Measurements from ENCODE around the gene HSD17B8. TPM values are rescaled to one million over a fixed set of nuclear protein-coding genes. Genes with fewer than 3 reads are reported as not detected.

HSD17B8 gene
- total and polyA plus RNA-seq, 10 of the 15 experiments (the other 5 are each of a cell fraction or from before 2014, with no cell fraction given): 3.1 to 54.3 (median 26.5) TPM

DNA sequence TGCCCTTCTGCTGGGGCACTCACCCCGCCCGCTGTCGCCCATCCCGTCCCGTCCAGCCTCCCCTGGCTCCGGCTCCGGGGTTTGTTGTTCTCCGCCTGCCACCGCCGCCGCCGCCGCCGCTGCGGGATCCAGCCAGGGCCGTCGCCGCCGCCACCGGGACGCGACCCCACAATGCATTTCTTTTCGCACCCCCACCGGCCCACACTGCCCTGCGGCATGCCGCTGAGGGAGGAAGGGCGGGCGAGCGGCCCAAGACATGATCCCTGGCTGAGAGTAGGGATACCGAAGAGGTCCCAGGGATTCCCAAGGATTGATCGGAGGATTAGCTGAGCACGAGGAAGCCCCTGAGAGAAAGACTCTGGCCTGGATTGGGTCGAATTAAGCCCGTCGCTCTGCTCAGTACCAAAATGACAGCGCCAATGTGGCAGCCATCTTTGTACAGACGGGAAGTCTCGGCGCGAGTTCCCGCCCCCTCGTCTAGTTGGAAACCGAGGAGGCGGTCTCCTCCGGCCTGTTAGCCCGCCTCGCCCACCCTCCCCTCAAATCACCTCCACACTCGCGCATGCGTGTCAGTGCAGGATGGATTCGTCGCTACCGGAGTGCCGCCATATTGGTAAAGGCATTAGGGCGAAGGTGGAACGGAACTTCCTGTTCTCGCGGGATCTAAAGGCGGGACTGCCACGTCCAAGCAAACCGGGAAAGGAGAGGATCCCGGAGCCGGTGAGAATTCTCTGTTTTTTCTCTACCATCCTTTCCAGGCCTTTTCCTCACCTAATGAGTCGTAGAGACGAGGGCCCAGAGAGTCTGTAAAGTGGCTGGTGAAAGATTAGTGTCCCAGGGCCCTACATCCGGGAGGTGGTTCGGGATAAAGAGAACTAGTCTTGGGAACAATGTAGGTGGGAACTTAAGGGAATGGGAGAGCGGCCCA, 4.0 kb upstream of the HSD17B8 start, which contains the start of the genes RXRB and SLC39A7:
RXRB (minus strand) TSS at position 447 of the 928 bp plus-strand sequence; CDS start at position 258, 189 bp downstream.
SLC39A7 (plus strand) TSS at position 649 of the 928 bp plus-strand sequence. CDS start 379 bp downstream, outside the sequence.
- intact Hi-C loops (cut with micrococcal nuclease; ENCODE audit: unreplicated experiment) (loop anchor here (10.0 kb wide), 1 partner anchor 374 kb away; no protein-coding TSS in a partner anchor), in situ Hi-C loops (cut with MboI) (no loop called here)
- ATAC-seq (peak; percentile 77), DNase-seq (ENCODE audit: low read depth, low spot score) (peak; percentile 99), FAIRE-seq (peak; percentile 95)
- under 1% methylated on average over 62 of the region's 68 CpGs for WGBS (ENCODE audit: insufficient coverage, insufficient replicate concordance, low lambda C conversion rate, missing lambda C conversion rate)
- H2AFZ ChIP-seq (ENCODE audit: control insufficient read depth, low read depth, low read length): peak within 1 kb of the TSS; percentile 97
- peak within 1 kb of the TSS; percentile 95 for H3K4me3 ChIP-seq
- BruUV-seq (replicated peaks): no TSS peak
- peak within 1 kb of the TSS; percentile 100 for H3K4me2 ChIP-seq (ENCODE audit: control insufficient read depth, insufficient read depth)
- peaks cover 33% of the 10 kb centered on the region for H3K79me2 ChIP-seq (ENCODE audit: control insufficient read depth, insufficient read depth, low read length)
- H3K27me3 ChIP-seq (replicated peaks in 1 of 2; ENCODE audit: control insufficient read depth in 2 of 2, insufficient read depth in 2 of 2, low read length in 1 of 2): no peaks in the 10 kb centered on the region
- POLR2A ChIA-PET: interaction anchor here (0.7 to 1.4 kb wide), 6 partner anchors 9 to 229 kb away, joined by 3 to 12 read pairs (median 3); partner anchors contain the start of genes B3GALT4, HLA-DPB1 and RING1
- H3K36me3 ChIP-seq (ENCODE audit: control insufficient read depth in 2 of 2, insufficient read depth in 2 of 2, low read length in 1 of 2): peaks cover 12 to 31% of the 10 kb centered on the region in 2 experiments
- CTCF ChIA-PET: interaction anchor here (0.6 to 5.8 kb wide), 3 partner anchors 8 to 48 kb away, joined by 3 to 41 read pairs (median 5); partner anchors contain the start of gene RING1
- peak within 1 kb of the TSS; percentile 99 for H3K27ac ChIP-seq (ENCODE audit: control insufficient read depth, insufficient read depth)
- H3K9me3 ChIP-seq (replicated peaks; ENCODE audit: control insufficient read depth, insufficient read depth, low read length): no peaks in the 10 kb centered on the region
- H4K20me1 ChIP-seq (ENCODE audit: control insufficient read depth, insufficient read depth): no peaks in the 10 kb centered on the region
- SMC1A ChIA-PET (ENCODE audit: uncharacterized antibody, unreplicated experiment): interaction anchor here (1.3 to 1.8 kb wide), 2 partner anchors 8 to 49 kb away, joined by 4 to 5 read pairs; no protein-coding TSS in a partner anchor
- H3K4me1 ChIP-seq (ENCODE audit: control insufficient read depth, insufficient read depth, low read length): peaks cover 33% of the 10 kb centered on the region
- RAD21 ChIA-PET (ENCODE audit: unreplicated experiment): interaction anchor here (0.7 to 1.9 kb wide), 5 partner anchors 31 to 181 kb away, joined by 3 to 11 read pairs (median 4); partner anchors contain the start of genes HLA-DPA1, RPS18 and VPS52
- H3K9ac ChIP-seq (ENCODE audit: control insufficient read depth, insufficient read depth, low read length): peak within 1 kb of the TSS; percentile 99
- TF ChIP-seq SMARCA5 (IDR thresholded peaks at IDR 0.05) (peak; percentile 73; the same call in 1 of the 2 replicates), CBX3 (IDR thresholded peaks at IDR 0.05; ENCODE audit: borderline replicate concordance, low read depth) (no peak), ZSCAN29 (IDR thresholded peaks at IDR 0.05) (no peak), SIN3A (IDR thresholded peaks at IDR 0.05; ENCODE audit: low read depth, low read length) (peak; percentile 18; the same call in 1 of the 2 replicates), TCF3 (IDR thresholded peaks at IDR 0.05; ENCODE audit: borderline replicate concordance, insufficient read depth, low read depth, low read length) (no peak), CBX5 (IDR thresholded peaks at IDR 0.05; ENCODE audit: low read depth) (no peak), RFX5 (IDR thresholded peaks at IDR 0.05; ENCODE audit: low read depth, low read length) (no peak), CEBPB (IDR thresholded peaks at IDR 0.05; ENCODE audit: borderline replicate concordance in 1 of 2, low read depth in 2 of 2, low read length in 2 of 2) (no peak), TAF1 (IDR thresholded peaks at IDR 0.05; ENCODE audit: borderline replicate concordance, low read depth, low read length) (peak; percentile 93), DPF2 (IDR thresholded peaks at IDR 0.05) (peak; percentile 68), MYC (IDR thresholded peaks at IDR 0.05; ENCODE audit: insufficient read depth, insufficient read length, insufficient replicate concordance, low read length, severe bottlenecking) (no peak)
- TF ChIP-seq, protein P1, sequence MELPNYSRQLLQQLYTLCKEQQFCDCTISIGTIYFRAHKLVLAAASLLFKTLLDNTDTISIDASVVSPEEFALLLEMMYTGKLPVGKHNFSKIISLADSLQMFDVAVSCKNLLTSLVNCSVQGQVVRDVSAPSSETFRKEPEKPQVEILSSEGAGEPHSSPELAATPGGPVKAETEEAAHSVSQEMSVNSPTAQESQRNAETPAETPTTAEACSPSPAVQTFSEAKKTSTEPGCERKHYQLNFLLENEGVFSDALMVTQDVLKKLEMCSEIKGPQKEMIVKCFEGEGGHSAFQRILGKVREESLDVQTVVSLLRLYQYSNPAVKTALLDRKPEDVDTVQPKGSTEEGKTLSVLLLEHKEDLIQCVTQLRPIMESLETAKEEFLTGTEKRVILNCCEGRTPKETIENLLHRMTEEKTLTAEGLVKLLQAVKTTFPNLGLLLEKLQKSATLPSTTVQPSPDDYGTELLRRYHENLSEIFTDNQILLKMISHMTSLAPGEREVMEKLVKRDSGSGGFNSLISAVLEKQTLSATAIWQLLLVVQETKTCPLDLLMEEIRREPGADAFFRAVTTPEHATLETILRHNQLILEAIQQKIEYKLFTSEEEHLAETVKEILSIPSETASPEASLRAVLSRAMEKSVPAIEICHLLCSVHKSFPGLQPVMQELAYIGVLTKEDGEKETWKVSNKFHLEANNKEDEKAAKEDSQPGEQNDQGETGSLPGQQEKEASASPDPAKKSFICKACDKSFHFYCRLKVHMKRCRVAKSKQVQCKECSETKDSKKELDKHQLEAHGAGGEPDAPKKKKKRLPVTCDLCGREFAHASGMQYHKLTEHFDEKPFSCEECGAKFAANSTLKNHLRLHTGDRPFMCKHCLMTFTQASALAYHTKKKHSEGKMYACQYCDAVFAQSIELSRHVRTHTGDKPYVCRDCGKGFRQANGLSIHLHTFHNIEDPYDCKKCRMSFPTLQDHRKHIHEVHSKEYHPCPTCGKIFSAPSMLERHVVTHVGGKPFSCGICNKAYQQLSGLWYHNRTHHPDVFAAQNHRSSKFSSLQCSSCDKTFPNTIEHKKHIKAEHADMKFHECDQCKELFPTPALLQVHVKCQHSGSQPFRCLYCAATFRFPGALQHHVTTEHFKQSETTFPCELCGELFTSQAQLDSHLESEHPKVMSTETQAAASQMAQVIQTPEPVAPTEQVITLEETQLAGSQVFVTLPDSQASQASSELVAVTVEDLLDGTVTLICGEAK (IDR thresholded peaks at IDR 0.05; ENCODE audit: borderline replicate concordance): peak; percentile 73; the same call in 1 of the 2 replicates
- TF ChIP-seq, protein P2, sequence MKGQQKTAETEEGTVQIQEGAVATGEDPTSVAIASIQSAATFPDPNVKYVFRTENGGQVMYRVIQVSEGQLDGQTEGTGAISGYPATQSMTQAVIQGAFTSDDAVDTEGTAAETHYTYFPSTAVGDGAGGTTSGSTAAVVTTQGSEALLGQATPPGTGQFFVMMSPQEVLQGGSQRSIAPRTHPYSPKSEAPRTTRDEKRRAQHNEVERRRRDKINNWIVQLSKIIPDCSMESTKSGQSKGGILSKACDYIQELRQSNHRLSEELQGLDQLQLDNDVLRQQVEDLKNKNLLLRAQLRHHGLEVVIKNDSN (IDR thresholded peaks at IDR 0.05; ENCODE audit: borderline replicate concordance, extremely low read length, insufficient read depth, low read depth, low read length): no peak
- TF ChIP-seq, protein P3, sequence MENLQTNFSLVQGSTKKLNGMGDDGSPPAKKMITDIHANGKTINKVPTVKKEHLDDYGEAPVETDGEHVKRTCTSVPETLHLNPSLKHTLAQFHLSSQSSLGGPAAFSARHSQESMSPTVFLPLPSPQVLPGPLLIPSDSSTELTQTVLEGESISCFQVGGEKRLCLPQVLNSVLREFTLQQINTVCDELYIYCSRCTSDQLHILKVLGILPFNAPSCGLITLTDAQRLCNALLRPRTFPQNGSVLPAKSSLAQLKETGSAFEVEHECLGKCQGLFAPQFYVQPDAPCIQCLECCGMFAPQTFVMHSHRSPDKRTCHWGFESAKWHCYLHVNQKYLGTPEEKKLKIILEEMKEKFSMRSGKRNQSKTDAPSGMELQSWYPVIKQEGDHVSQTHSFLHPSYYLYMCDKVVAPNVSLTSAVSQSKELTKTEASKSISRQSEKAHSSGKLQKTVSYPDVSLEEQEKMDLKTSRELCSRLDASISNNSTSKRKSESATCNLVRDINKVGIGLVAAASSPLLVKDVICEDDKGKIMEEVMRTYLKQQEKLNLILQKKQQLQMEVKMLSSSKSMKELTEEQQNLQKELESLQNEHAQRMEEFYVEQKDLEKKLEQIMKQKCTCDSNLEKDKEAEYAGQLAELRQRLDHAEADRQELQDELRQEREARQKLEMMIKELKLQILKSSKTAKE (IDR thresholded peaks at IDR 0.05; ENCODE audit: low read depth, poor library complexity, severe bottlenecking): peak; percentile 73
